Transverse colon (tissue), 4 donors: ENCODE measurements around the gene UVRAG. TPM values are rescaled to one million over a fixed set of nuclear protein-coding genes. Genes with fewer than 3 reads are reported as not detected.

Source experiments
- DNase-seq: peaks from one replicate; pipeline ENCODE4 v3.0.0-alpha.2; 2019
- H3K27ac ChIP-seq, 4 donors: fragments of 200-600 bp; sonication (generic); 2 replicates each; pipeline ENCODE4 v1.5.1; 2016 to 2018; ENCODE audit warnings: inconsistent platforms in 4 of 4
- H3K27me3 ChIP-seq: fragments of 200-600 bp; sonication (generic); 2 replicates; pipeline ENCODE4 v1.5.1; 2017; ENCODE audit warnings: inconsistent platforms
- H3K36me3 ChIP-seq, 4 donors: fragments of 200-600 bp; sonication (generic); 2 replicates each; pipeline ENCODE4 v1.5.1; 2017 to 2019; ENCODE audit warnings: inconsistent platforms in 4 of 4
- H3K4me1 ChIP-seq, 4 donors: fragments of 200-600 bp; sonication (generic); 2 replicates each; pipeline ENCODE4 v1.5.1; 2017 to 2020; ENCODE audit warnings: inconsistent platforms in 4 of 4
- H3K4me3 ChIP-seq, 4 donors: fragments of 200-600 bp; sonication (generic); 1 replicate in 1 of 4; 2 replicates in 3 of 4; pipeline versions ENCODE4 v1.5.1 to v1.6.1; 2017 to 2019; ENCODE audit warnings: inconsistent platforms in 4 of 4
- H3K9me3 ChIP-seq, 2 donors: fragments of 200-600 bp; sonication (generic); 2 replicates each; pipeline ENCODE4 v1.5.1; 2017 to 2019; ENCODE audit warnings: inconsistent platforms in 2 of 2
- CTCF ChIP-seq, 5 experiments: fragments of 200-600 bp in 3 of 5; fragments of 450-650 bp in 2 of 5; sonication (generic) in 3 of 5; IDR thresholded peaks; 1 replicate in 2 of 5; 2 replicates in 3 of 5; pipeline ENCODE4 v1.5.1; 2016 to 2017; ENCODE audit warnings: antibody characterized with exemption in 5 of 5, inconsistent platforms in 3 of 5, mild to moderate bottlenecking in 2 of 5, moderate library complexity in 1 of 5
- EP300 ChIP-seq: sonication (generic); formaldehyde crosslinking; IDR thresholded peaks from one replicate; pipeline ENCODE4 v1.6.1; 2017; ENCODE audit warnings: antibody characterized with exemption, low read depth
- POLR2A ChIP-seq: fragments of 450-650 bp; IDR thresholded peaks from one replicate; pipeline ENCODE4 v1.6.1; 2016; ENCODE audit warnings: antibody characterized with exemption, mild to moderate bottlenecking, moderate library complexity
- POLR2AphosphoS5 ChIP-seq, 3 donors: sonication (generic); formaldehyde crosslinking; IDR thresholded peaks; one replicate each; pipeline ENCODE4 v1.6.1; 2016; ENCODE audit warnings: antibody characterized with exemption in 3 of 3
- WGBS, 2 donors: methylation state at CpG; one replicate each; pipeline ENCODE4 v1.1.5; 2018; ENCODE audit warnings: low coverage in 1 of 2; 5-methylcytosine and 5-hydroxymethylcytosine counted together
- in situ Hi-C, 4 donors: fragments of 200-750 bp; cut with MboI; loops; one replicate each; pipeline versions ENCODE4 v1.15.0 to v1.15.1; 2017; ENCODE audit warnings: low sequenced_read_pairs in 3 of 4, low pct_ligation_motif_present in 1 of 4, low pct_unique_long_range_greater_than_20kb in 1 of 4
- intact Hi-C: fragments of 100-400 bp; cut with DNase I; formaldehyde crosslinking; loops from one replicate; pipeline ENCODE4 v1.15.1; 2023; ENCODE audit warnings: low total_unique reads
- total RNA-seq, 4 donors: library from RNA; depleted of rRNA; stranded (reverse); fragments of >200 nt; gene quantifications; one replicate each; pipeline ENCODE4 v1.1.0, GENCODE V29; 2016

The UVRAG gene
- total RNA-seq, 4 donors from 2014 or later: 12.7 to 34.6 (median 19.3) TPM

GRCh38 chr11:76141901-76142588 lies 327.0 kb downstream of the UVRAG start:
- no peak for TF ChIP-seq POLR2A
- no peak for TF ChIP-seq POLR2AphosphoS5 (IDR thresholded peaks at IDR 0.05)
- TF ChIP-seq CTCF (IDR thresholded peaks at IDR 0.05): no peak
- H3K27me3 ChIP-seq: no peaks in the 10 kb centered on the region
- WGBS, 2 donors: 92 to 93% methylated on average over 7 to 12 of the region's 12 CpGs
- no peaks in the 10 kb centered on the region for H3K9me3 ChIP-seq
- in situ Hi-C loops: no loop called here
- H3K4me1 ChIP-seq: peaks cover 0 to 8% (median 7%) of the 10 kb centered on the region in 4 donors
- no peak overlapping the region for H3K27ac ChIP-seq
- intact Hi-C loops: no loop called here
- DNase-seq: no peak
- no peak overlapping the region for H3K4me3 ChIP-seq
- H3K36me3 ChIP-seq: no peaks in the 10 kb centered on the region

GRCh38 chr11:76143274-76143673 lies 328.3 kb downstream of the UVRAG start:
- H3K9me3 ChIP-seq: no peaks in the 10 kb centered on the region
- H3K36me3 ChIP-seq: no peaks in the 10 kb centered on the region
- intact Hi-C loops (no loop called here), in situ Hi-C loops (no loop called here)
- H3K4me1 ChIP-seq: peaks cover 0 to 18% (median 14%) of the 10 kb centered on the region in 4 donors
- no peaks in the 10 kb centered on the region for H3K27me3 ChIP-seq
- H3K27ac ChIP-seq: no peak overlapping the region
- no peak for DNase-seq
- TF ChIP-seq POLR2AphosphoS5 (IDR thresholded peaks at IDR 0.05): no peak
- no peak for TF ChIP-seq EP300
- TF ChIP-seq CTCF (IDR thresholded peaks at IDR 0.05): no peak
- TF ChIP-seq POLR2A: no peak
- WGBS, 2 donors: 90 to 92% methylated on average over 2 to 11 of the region's 11 CpGs
- no peak overlapping the region for H3K4me3 ChIP-seq

- TF ChIP-seq EP300 (no peak), POLR2A (peak; percentile 12), CTCF (IDR thresholded peaks at IDR 0.05) (no peak), POLR2AphosphoS5 (IDR thresholded peaks at IDR 0.05) (peak in 2 of 3 donors; percentile 41 to 47)
- Histone ChIP-seq H3K4me1 (peaks cover 4 to 44% (median 33%) of the 10 kb centered on the region in 4 donors), H3K4me3 (no peak overlapping the region), H3K36me3 (no peaks in the 10 kb centered on the region), H3K27ac (peak overlapping the region; percentile 79 to 90 (median 82)), H3K27me3 (no peaks in the 10 kb centered on the region), H3K9me3 (no peaks in the 10 kb centered on the region)
- peak; percentile 71 for DNase-seq
- 58 to 61% methylated on average over 2 to 14 of the region's 14 CpGs for WGBS, 2 donors
- in situ Hi-C loops: no loop called here
- intact Hi-C loops: no loop called here
Observed at GRCh38 chr11:76147106-76147740, 332.2 kb downstream of the UVRAG start.

- WGBS, 2 donors: 64% methylated on average over 4 of the region's 6 CpGs; no CpG with 5 or more reads in 1 of the 2 donors
- H3K4me3 ChIP-seq: no peak overlapping the region
- H3K4me1 ChIP-seq: peaks cover 13 to 54% (median 39%) of the 10 kb centered on the region in 4 donors
- intact Hi-C loops (loop anchor here (2.0 kb wide), 1 partner anchor 345 kb away; no protein-coding TSS in a partner anchor), in situ Hi-C loops (no loop called here)
- peak; percentile 50 for DNase-seq
- peak overlapping the region; percentile 79 to 90 (median 82) for H3K27ac ChIP-seq
- H3K36me3 ChIP-seq: no peaks in the 10 kb centered on the region
- no peaks in the 10 kb centered on the region for H3K9me3 ChIP-seq
- H3K27me3 ChIP-seq: no peaks in the 10 kb centered on the region
- TF ChIP-seq EP300 (no peak), CTCF (IDR thresholded peaks at IDR 0.05) (no peak), POLR2AphosphoS5 (IDR thresholded peaks at IDR 0.05) (peak in 1 of 3 donors; percentile 36), POLR2A (no peak)
Observed at GRCh38 chr11:76148231-76148630, 333.2 kb downstream of the UVRAG start.
